HG02970 (cell line): ENCODE results near the gene XIRP1.
"Not testable (repeated sequence)": the region's sequence is repeated elsewhere in the genome, so short reads cannot be mapped to it uniquely, and the experiment has no call there.

Source experiments
- ATAC-seq: cut with Tn5 transposase; IDR thresholded peaks from one replicate; pipeline ENCODE4 v1.9.1; 2021; ENCODE audit warnings: mild to moderate bottlenecking, moderate library complexity, moderate number of reproducible peaks; ENCODE audit not compliant: unreplicated experiment, low FRiP score

Gene XIRP1

DNA sequence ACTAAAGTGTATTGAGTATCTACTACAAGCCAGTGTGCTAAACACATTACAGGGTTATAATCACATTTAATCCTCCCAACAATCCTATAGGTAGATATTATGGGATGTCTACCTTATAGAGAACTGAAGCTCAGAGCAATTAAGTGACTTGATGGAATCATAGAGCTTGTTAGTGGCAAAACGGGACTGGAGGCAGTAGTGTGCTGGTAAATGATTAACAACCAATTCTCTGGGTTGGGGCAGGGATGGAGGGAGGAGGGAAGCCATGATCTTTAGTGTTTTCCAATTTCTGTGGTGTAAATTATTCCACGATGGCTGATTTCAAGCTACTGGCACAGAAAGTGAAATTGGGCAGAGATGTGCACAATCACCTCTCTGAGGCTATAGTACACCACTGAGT is 20.5 kb downstream of the XIRP1 start:
- ATAC-seq = no peak

DNA sequence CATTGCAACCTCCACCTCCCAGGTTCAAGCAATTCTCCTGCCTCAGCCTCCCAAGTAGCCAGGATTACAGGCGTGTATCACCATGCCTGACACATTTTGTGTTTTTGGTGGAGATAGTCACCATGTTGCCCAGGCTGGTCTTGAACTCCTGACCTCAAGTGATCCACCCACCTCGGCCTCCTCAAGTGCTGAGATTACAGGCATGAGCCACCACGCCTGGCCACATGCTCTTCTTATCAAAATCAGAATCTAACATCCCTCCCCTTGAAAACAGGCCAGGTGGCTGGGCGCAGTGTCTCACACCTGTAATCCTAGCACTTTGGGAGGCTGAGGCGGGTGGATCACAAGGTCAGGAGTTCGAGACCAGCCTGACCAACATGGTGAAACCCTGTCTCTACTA is 21.5 kb downstream of the XIRP1 start:
- not testable (repeated sequence) for ATAC-seq

DNA sequence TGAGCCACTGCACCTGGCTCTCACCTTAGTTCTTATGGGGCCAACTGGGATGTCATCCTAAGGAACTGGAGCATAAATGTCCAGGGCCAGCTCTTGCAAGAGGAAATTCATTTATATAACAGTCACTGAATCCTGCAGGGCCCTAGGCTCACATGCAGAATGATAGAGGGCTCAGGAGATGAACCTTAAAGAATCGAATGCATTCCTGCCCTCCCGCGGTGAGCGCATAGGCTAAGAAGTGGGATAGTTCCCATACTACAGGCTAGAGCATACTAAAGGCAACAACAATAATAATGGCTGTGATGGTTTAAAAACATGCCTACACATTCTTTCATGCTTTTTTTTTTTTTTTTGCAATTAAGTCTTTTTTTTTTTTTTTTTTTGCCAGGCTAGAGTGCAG is 21.9 kb downstream of the XIRP1 start:
- ATAC-seq = no peak

DNA sequence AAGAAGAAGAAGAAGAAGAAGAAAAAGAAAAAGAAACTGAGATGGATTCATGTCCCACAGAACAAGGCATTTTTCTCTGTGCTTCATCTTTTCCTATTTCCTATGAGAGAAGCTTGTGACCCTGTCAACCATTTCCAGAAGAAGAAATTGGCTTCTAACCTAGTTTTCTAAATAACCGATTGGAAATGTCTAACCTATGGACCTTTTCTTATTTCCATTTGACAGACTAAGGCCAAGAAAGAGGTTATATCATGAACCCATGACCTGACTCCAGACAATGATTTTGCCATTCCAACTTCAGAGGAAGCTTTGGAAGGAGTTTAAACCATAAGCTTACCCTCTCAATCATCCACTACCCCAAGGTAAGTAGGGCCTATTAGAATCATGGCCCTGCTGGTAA is 22.7 kb downstream of the XIRP1 start:
- ATAC-seq = no peak

DNA sequence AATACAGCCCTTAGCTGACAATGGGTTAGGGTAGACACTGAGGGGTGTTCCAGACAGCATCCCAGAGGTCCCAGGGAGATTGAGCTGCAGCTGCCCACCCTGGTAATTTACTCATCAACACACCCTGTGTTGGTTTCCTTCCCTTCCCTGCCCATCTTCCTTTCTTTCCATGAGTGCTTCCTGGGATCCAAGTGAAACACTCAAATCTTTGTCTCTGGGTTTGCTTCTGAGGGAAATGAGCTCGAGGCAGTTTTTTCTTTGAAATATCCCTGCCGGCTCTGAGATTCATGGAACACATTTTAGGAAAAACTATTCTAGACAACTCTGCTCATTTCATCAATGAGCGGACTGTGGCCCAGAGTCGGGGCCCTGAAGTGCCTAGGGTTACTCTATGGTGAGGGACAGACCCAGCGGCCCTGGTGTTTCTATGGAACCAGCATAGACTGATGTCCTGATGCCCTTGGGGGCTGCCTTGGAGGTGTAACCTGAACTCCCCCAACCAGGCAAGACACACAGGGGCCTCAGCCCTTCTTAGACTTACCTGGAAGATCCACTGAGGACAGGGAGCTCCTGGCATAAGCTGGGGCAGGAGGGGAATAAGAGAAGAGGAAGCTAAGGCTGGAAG is 24.1 kb downstream of the XIRP1 start:
- no peak for ATAC-seq

DNA sequence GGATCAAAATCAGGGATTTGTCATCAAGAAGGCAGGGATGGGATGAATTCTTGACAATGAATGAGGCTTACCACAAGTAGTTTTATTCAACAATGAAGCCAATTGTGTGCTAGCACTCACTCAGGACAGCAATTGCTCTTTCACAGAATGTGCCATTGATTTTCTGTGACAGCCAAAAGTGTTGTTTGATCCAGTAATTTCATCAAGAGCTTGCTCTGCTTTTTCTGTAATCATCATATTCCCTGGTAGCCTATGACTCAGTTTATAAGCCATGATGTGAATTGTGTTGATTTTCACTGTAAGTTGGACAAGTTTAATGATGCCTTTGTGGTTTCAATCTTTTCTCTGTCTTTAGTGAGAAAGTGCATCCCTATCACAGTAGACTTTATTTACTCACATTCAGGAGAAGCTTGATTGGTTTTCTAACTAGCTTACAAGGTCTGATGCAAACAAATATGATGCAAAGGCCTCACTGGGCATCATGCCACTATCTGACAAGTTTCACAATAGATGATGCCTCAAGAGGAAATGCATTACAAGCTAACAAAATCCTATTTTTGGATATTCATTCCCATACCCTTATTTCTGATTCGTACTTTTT is 25.4 kb downstream of the XIRP1 start:
- no peak for ATAC-seq

DNA sequence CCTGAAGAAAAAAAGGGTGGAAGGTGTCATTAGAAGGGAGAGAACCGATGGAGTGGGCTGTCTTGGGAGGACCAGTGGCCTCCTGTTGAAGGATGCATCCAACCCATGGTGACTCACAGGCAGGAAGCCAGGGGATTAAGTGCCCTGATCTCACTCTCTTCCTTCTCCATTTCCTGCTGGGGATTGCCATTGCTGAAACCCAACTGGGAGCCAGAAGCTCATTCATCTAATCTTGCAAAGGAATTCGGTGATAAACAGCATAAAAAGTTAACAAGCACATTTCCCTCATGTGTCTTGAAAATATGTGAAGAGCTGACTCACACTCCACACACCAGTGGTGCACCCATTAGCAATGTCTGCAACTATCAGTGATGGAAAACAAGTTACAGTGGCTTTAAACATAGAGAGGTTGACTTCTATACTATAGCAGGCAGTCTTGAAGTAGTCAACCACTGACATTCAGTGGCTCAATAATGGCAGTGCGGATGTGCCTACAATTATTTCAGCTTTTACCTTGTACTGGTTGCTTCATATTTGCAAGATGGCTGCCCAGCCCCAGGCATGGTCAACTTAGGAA is 26.2 kb downstream of the XIRP1 start:
- ATAC-seq = no peak

DNA sequence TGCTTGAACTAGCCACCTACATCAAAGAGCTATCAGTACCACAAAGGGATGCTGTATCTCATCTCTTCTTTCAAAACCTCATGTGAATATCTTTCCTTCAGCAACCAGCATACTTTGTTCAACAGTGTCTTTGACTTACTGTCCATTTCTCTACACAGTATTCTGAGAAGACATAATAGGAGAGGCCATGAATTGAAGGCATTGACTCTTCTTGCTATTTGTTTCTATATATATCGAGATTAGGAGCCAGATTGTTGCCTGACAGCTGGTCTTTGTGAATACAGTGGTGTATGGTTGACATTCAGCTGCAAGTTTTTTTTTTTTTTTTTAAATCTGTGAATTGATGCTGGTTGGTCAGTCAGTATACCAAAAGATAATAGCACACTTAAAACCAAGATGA is 26.9 kb downstream of the XIRP1 start:
- ATAC-seq = no peak

DNA sequence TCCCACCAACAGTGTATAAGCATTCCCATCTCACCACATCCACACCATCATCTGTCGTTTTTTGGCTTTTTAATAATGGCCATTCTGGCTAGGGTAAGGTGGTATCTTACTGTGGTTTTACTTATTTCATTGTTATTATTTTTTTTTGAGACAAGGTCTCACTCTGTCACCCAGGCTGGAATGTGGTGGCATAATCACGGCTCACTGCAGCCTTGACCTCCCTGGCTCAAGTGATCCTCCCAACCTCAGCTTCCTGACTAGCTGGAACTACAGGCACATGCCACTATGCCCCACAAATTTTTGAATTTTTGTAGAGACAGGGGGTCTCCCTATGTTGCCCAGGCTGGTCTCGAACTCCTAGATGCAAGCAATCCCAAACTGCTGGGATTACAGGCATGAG is 28.0 kb downstream of the XIRP1 start:
- ATAC-seq = no peak

DNA sequence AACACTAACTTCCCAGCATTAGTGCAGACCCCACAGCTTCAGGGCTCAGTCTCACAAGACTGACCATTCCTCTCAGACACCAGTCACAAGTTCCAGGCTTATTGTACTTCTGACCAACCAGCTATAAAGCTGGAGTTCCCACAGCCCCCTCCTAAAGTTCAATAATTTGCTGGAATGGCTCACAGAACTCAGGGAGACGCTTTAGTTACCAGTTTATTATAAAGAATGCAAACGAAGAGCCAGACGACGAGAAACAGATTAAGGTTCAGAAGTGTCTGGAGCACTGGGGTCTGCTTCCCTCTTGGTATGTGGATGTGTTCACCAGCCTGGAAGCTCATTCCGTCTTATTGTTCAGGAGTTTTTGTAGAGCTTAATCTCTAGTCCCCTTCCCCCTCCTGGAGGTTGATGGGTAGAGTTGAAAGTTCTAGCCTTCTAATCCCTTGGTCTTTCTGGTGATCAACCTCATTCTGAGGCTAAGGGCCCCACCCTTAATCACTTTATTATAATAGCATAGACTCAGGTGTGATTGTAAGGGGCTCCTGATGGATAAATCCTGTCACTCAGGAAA is 34.2 kb downstream of the XIRP1 start:
- no peak for ATAC-seq

DNA sequence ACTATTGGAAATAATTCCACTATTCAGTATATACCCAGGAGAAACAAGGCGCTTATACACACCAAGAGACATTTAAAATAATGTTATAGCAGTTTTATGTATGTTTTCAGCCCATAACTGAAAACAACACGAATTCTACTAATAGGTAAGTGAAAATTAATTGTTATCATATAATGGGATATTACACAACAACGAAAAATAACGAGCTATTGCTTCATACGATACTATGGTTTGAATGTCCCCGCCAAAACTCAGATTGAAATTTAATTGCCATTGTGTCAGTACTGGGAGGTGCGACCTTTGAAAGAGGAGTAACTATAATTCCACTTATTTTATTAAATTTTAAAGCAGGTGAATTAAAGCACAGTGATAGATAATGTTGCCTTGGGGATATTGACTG is 35.0 kb downstream of the XIRP1 start:
- ATAC-seq = no peak

DNA sequence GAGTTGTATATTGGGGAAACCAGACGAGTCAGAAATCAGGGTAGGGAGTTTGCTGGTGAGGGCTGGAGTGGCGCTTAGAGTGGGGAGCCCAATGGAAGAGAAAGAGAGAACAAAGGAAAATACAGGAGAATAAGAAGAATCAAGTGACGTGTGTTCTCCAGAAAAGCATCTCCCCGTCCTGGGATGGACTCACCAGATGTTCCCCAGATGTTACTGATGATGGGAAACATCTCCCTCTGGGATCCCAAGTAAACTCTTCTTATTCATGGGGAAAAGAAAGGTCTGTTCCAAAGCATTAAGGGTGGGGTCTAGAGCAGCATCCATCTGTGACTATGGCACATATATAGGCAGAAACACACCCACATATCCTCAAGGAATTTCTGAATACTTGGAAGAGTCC is 36.0 kb downstream of the XIRP1 start:
- ATAC-seq = no peak

DNA sequence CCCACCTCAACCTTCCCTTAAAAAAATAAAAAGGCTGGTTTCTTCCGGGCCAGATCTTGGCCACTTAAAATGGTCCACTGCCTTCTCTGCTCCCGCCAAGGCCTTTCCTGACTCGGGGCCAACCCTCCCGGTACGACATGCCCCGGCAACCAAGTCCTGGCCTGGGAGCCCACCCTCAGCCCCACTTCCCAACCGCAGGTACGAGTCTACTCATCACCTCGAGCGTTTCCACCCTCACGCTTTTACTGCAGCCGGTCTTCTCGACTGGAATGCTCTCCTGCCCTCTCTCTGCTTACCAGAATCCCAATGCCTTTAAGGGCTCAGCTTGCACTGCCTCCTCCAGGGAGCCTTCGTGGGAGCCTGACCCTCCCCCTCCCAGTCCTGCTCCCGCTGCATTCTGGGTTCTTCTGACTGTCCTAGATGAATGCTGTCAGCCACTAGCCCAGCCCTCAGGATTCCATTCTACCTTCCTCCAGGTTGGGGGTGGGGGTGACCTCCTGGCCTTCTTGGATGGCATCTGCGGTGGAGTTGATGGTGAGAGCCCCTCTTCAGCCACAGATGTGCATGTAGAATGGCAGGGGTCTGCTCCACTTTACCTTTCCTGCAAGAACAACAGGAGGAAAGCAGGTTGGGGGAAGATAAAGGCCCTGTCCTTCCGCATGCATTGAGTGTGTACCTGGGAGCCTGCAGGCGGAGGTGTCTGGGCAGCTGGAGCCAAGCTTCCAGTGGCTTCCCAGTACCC is 37.9 kb downstream of the XIRP1 start:
- ATAC-seq = no peak

DNA sequence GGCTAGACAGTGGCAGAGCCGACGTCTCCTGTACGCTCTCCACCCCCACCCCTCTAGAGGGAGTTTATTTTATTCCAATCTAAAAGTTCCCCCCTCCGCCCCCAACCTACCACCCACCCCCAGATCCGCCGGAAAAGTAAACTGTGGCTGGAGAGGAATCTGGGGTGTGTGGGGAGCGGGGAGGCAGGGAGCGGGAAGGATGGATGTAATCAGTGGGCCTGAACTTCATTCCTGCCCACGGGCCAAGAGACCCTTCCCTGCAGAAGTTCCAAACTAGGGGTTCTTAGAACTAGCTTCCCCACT is 38.5 kb downstream of the XIRP1 start:
- no peak for ATAC-seq

DNA sequence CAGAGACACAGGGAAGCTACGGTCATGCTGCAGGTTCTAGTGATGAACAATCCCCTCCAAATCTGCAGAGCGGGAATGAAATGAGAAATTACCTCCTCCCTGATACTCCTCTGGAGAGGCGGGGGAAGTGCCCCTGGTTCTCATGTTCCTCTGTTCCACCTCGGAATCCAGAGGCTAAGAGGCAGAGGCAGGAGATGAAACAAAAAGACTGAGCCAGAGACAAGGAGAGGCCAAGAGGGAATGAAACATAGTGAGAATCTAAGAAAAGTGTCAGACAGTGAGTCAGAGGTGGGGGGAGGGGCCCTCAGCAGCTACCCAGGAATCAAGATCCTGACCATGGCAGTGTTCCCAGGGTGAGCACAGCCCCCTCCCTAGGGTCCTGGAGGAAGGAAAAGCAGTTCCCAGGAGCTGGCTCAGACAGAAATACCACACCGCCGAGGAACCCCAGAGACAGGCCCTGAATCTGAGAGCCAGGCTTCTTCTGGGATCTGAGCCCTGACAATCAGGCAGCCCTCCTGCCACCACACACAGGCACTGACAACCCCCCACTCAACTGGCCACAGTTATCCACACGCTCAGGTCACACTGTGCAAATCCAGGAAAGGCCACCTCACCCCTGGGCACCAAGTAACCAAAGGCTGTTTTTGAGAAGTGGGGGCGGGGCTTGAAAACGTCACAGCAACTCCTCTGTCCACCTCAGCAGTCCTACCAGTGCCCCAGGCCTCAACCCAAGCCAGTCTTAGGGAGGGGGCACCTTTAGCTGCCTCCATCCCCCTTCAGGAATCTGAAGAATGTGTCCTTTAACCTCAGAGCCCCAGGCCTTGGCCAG is 41.4 kb downstream of the XIRP1 start:
- no peak for ATAC-seq

DNA sequence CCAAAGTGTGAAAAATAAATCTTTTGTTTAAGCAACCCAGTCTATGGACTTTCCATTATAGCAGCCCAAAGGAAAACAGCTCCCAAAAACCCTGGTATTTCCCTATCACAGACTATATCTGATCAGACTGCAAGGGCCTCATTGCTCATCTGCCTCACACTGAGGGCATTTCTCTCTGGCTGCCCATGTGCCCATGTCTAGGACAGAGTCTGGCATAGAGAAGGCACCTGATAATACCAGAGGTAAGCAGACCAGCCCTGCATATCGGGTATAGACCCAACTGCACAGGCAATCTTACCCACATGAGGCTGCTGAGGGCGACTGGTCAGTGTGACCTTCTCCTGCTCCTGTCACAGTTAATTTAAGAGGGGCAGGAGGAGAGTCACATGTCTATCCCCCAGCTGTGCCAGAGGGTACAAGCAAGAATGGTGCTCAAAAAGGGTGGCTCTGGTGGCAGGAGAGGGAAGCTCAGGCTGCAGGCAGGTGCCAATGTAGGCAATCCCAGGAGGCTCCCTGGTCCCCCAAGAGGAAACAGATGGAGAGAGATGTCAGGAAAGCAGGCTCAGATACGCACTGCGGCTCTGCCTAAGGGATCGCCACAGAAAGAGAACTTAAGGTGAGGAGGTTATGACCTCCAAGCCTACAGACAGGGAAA is 42.1 kb downstream of the XIRP1 start:
- no peak for ATAC-seq

DNA sequence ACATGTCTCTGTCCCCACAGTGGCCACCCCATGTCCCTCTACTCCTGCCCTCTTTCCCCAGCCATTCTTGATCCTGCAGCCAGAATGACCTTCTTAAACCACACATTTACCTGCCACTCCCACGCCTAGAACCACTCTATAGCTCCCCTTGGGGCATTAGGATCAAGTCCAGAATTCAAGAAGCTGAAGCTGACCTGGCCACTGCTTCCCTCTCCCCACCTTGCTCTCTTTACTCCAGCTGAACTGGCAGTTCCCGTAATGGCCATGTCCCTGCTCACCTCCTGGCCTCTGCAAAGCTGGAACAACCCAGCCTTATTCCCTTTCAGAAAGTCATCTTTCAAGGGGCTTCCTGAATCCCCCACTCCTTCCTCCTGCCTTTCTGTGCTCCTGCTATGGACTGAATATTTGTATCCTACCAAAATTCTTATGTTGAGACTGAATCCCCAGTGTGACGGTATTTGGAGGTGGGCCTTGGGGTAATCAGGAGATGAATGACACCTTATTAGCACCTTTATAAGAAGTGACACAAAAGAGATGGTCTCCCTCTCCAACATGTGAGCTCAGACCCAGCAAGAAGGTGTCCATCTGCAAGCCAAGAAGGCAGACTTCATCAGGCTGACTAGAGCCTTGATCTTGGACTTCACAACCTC is 42.8 kb downstream of the XIRP1 start:
- ATAC-seq = no peak

DNA sequence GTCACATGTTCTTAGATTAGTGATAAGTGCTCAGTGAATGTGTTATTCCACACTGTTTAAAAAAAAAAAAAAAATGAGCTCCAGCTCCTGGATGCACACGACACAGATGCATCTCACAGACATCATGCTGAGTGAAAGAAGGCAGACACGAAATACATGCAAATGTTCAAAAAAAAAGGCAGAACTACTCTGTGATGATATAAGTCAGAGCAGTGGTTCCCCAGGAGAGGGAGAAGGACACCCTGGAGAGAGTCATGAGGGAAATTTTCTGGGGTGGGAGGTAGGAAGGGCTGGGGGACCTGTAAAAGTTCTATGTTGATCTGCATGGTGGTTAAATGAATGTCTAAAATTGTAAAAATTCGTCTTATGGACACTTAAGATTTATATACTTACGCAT is 43.3 kb downstream of the XIRP1 start:
- ATAC-seq = no peak

DNA sequence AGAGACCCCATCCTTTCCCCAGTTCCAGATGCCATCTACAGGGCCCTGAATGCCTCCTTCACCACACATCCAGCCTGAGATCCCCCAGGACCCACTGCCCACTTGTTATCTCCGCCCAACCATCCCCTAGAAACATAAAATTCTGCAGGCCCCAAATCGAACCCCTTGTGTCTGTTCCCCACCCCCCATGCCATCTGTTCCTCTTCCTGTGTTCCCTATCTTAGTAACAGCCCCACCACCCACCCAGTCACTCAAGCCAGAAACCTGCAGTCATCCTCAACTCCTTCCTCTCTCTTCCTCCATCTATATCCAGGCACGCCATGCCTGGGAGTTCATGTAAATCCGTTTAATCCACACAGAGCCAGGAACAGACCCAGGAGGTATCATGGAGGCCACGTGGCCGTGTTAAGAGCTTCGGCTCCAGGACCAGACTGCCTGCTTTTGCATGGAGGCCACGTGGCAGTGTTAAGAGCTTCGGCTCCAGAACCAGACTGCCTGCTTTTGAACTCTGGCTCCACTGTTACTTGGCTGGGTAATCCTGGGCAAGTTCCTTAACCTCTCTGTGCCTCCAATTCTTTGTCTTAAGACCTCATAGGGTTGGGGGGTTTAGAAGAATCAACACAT is 43.8 kb downstream of the XIRP1 start:
- no peak for ATAC-seq
